ENCODE data around the gene MRPL55.
A peak's percentile ranks its signal among the peaks of the same experiment; 100 is the strongest.

DNA sequence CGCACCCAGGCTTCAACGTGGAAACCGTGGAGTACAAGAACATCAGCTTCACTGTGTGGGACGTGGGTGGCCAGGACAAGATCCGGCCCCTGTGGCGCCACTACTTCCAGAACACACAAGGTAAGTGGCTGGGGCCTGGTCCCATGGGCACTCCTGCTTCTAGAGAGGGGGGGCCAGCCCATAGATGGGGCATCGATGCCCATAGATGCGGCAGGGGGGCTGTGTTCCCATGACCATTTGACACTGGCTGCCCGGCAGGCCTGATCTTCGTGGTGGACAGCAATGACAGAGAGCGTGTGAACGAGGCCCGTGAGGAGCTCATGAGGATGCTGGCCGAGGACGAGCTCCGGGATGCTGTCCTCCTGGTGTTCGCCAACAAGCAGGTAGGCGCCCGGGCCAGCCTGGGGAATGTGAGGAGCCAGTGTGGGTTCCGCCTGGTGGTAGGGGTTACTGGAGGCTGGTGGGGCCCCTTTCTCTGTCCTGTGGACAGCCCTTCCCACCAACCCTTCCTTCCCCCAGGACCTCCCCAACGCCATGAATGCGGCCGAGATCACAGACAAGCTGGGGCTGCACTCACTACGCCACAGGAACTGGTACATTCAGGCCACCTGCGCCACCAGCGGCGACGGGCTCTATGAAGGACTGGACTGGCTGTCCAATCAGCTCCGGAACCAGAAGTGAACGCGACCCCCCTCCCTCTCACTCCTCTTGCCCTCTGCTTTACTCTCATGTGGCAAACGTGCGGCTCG, 11.6 kb downstream of the MRPL55 start:
- TF ChIP-seq POLR2AphosphoS5 (IDR thresholded peaks at IDR 0.05; ENCODE audit: low read depth, low read length) (peak; percentile 41), POLR2A (IDR thresholded peaks at IDR 0.05; ENCODE audit: low read depth, low read length) (no peak), TAF1 (IDR thresholded peaks at IDR 0.05; ENCODE audit: borderline replicate concordance, low read depth, low read length) (no peak)
